HPDE6-E6E7 (cell line): Measurements from ENCODE around the gene TSPAN10.
"Not testable (repeated sequence)": the region's sequence is repeated elsewhere in the genome, so short reads cannot be mapped to it uniquely, and the experiment has no call there.

Source experiments
- DNase-seq: peaks from one replicate; pipeline ENCODE4 v3.0.0; 2011; ENCODE audit warnings: missing footprints; ENCODE audit errors: extremely low spot score

The TSPAN10 gene

DNA sequence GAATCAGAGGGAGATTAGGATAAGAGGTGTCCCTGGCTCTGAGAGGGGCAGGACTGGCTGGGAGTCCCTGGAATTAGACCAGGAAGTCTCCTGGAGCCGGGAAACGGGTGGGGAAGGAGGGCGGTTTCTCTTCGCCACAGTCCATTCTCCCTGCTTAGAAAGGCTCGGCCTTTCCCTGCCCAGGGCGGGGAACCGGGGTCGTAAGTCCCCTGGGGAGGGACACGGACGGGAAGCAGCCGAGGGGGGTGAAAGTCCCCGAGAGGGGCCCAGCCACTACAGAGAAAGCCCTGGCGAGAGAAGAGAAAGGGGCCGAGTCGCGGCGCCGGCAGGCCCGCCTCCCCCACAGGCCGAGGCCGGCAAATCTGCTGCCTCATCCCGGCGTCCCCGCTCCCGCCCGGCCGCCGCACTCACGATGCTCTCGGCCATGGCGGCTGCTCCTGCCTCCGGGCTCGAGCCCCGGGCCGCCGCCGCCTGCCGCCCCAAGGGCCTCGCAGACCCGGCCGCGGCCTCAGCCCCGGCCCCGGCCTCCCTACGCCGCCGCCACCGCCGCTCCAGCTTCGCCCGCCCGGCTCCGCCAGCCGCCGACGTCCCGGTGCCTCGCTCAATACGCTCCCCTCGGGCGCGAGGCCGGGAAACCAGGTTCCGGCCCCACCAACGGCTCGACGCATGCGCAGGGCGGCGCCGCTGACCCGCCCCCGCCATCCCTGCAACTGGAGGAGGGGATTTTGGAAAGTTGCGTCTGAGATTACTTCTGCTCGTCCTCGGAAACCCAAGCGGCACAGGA lies at the start of gene TSPAN10, which contains the start of gene NPLOC4:
Gene TSPAN10 (plus strand): TSS at position 692 of the 784 bp plus-strand sequence. CDS start 5,217 bp downstream, outside the sequence.
Gene NPLOC4 (minus strand): TSS at position 608 of the 784 bp plus-strand sequence. CDS start 182 bp downstream, at position 426.
- DNase-seq, result peak; percentile 92

DNA sequence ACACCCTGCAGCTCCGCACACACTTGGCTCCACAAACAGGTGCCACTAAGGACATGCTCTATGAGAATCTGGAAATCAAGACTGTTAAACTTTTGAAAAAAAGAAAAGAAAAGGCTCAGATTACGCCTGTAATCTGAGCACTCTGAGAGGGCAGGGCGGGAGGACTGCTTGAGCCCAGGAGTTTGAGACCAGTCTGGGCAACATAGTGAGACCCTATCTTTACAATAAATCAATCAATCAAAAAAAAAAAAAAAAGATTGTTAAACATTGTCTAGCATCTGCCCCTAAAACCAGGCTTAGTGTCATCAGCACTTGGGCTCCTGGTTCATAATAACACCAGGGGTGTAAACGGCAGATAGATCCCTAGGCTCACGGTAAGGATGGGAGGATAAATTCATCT lies 47.4 kb upstream of the TSPAN10 start:
- DNase-seq, result no peak

DNA sequence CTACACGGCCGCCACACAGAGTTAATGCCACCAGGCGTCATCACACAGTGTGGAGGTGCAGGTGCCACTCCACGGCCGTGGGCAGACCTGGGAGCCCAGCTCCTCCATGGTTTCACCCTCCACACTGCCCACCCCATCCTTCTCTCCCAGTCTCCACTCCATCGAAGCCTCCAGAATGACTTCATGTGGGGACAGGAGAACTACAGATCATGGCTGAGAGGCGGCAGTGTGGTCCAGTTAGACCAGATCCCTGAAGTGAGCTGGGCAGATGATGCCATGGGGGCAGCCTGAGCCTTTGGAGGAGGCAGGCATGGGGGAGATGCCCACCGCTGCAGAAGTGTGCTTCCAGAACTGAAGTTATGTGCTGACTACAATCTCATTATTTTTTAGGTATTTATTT lies 46.9 kb upstream of the TSPAN10 start:
- no peak for DNase-seq

DNA sequence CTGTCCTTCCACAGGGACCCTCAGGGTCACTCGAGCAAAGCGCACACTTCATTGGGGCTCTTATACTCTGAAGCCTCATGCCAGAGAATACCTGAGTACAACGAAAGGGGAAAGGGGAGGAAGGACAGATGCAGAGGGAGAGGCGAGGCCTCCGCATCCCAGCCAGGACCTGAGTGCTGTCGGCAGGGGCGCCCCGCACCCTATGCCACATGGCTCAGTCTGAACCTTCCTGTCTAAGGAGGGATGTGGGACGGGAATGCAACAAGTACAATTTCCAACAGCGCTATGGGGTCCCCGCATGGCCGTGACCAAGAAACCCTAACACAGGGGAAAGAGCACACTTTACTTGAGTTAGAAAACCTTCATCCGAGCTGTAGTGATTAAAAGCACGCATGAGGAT lies 45.0 kb upstream of the TSPAN10 start:
- no peak for DNase-seq

DNA sequence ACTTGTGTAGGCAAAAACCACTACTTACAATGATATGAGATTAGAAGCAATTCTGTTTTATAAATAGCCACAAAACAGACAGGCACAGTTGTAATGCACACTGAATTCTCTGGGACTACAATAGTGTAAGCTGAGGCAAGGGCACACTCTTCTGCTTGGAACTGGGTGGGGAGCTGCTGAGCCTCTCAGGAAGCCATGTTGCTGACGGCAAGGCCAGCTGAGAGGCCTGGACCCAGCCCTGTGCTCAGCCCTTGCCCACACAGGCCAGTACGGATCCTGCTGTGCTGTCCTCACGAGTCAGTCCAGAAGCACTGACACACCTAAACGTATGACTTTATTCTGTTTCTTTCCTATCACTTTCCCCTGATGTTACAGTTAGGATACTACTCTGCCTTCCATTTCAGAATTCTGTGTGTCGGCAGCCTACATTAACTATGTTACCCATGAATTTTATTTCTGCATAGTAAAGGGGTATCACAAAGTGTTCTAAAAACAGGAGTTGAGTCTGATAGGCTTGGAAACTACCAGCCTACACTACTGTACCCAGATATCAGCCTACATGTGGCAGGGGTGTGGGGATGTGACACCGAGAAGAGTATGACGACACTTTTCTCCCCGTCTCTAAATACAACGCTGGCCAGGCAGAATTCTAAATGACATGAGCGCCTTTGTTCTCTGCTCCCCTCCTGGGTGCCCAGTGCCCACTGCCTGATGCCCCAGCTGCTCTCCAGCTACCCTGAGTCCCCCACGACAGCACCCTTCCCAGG lies 43.7 kb upstream of the TSPAN10 start:
- DNase-seq, result no peak

DNA sequence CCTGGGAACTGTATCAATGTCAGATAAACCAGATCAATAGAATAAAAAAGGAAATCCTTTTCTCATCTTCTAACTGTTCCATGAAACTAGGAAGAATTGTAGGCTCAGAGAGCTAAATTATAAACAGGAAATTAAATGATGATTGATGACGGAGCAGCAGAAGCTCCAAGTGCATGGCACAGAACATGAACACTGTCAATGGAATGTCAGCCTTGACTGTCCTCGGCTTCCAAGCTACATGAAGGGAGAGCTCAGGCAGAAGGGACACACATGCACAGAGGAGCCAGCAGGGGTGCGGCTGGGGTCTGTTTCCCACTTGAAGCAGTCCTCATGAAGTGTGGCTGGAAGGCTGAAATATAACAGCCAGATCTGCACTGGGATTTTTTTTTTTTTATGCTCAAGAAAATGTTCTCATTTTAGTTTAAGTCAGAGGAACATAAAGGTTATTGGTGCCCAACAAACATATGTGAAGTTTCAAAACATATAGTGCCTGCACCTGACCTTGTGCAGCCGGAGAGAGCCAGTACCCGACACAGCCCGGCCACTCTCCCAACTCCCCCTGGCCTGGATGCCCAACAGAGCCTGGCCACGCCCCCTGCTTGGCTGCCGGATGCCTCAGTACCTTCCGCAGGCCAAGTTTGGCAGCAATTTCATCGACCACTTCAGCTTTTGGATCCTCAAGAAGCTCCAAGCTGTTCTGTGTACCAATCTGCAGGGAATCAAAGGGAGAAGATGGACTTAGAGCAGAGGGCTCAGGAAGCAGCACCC lies 37.1 kb upstream of the TSPAN10 start:
- DNase-seq, result no peak

DNA sequence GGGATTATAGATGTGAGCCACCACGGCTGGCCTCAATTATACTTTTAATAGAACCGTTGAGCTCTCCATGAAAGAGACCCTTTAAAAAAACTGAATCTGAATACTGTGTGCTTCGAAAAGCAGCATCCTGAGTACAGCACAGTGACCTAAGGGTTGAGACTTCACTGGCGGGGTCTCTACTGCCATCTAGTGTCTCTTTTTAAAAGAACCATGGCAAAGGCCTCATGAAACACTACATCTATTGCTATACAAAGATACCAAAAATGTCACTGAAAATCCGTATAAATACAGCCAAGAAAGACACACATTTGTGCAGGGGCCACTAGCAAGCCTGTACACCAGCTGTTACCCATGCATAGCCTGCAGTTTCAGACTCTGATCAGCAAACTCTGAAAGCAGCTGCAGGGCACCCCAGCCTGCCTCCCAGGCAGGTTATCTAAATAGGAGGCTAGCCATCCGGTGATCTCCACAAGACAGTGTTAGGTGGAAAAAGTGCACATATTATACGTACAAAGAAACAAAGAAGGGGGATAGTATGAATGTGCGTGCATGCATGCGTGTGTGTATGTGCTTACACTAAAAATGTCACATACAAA lies 35.4 kb upstream of the TSPAN10 start:
- DNase-seq, result peak; percentile 70

DNA sequence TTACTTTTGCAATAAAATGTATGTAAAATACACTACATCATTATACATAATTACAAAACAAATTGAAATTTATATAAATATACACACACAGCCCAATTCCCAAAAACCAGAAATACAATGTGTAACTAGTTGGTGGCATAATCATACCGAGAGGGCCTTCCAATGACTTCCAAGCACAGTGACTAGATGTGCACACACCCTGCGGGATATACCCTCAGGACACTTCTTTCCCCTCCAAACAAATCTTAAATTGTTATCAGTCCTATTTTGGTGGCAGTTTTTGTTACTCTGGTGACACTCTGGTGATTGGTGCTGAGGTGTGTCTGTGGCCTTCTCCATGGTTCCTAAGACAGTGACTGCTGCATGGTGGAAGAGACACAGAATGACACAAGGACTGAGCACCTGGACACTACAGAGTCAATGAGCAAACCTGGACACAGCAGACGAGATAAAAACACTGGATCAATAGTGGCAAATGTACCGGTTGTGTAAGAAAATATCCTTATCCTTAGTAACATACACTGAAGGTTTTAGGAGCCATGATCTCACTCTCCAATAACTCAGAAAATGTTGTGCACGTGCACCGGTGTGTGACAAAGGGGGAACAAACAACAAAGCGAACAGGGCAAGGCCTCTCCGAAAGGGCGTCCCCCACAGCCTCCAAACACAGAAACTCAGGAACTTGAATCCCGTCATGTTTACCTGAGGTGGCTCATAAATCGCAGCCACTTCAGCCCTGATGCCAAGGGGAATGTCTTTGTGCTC lies 33.0 kb upstream of the TSPAN10 start:
- no peak for DNase-seq

DNA sequence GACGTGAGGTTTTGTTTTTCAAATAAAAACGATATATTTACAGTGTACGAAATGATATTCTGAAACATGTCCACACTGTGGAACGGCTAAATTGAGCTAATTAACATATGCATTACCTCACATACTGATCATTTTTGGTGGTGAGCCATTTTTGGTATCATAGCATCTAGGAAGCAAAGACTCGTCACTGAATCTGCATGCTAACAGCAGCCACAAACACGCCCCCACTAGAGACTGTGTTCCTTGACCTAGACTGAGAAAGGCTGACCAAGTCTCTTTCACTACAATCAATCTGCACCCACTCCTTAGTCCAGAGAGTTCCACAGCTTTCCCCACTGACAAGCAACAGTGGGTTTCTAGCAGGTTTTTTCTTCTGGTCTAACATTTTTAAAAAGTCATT lies 29.6 kb upstream of the TSPAN10 start:
- no peak for DNase-seq

DNA sequence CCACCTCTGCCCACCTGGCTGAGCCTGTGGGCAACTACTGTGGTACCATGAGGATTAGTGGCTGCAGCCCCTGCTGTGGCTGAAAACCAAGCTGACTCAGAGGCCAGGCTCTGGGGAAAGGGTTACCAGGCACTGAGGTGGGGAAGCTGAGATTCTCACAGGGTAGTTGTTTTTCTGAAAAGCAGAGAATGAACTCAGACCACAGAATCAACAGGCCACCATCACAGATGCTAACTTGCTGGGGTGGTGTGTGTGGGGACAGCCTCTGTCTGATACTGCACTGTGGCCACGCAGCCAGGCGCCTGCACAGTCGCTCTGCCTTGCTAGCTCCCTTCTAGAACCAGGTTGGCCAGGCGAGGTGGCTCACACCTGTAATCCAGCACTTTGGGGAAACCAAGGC lies 28.9 kb upstream of the TSPAN10 start:
- DNase-seq, result no peak

DNA sequence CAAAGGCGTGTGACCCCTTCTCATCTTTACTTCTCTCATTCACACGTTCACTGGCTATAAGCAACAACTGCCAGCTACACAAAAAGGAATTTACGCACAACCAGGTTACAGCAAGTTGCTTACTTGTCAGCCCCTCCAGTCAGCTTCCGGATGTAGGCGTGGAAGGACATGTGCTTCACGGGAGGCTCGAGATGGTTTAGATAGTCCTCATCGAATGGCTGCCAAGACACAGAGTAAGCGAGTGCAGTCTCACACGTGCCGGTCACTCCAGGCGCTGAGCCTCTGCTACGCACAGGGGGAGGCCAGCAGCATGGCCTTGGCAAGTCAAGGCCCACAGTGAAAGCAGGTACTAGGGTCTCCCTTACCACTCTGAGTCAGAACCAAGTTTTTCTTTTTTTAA lies 28.4 kb upstream of the TSPAN10 start:
- DNase-seq, result no peak

DNA sequence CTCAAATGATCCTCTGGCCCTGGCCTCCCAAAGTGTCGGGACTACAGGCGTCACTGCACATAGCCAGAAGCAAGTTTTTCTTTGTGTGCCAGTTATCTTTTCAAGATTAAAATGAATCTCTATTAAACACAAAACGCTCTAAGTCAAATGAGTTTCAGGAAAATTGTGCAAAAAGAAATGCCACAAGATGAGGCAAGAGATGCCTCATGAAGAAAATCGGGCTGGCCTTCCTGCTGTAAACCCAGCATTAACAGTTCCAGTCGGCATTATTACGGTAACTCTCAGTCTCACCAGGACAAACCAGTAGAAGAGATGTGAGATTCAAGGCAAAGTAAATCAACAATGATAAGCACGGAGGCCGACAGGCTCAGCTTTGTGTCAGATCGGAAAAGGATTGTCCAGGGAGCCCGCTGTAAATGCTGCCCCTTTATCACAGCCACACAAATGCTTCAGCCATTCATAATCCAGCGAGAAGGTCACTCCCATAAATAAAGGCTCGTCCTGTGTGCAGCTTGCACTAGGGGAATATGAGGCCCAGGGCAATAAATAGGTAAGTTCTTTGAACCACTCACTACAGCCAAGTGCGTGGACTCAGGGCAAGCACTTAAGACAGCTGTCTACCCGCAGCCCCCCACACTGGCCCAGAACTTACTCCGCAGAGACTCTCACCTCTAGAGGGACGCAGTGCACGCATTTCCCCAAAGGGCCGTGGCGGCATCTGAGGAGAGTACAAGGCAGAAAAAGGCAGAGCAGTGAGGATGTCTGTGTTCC lies 27.3 kb upstream of the TSPAN10 start:
- no peak for DNase-seq

DNA sequence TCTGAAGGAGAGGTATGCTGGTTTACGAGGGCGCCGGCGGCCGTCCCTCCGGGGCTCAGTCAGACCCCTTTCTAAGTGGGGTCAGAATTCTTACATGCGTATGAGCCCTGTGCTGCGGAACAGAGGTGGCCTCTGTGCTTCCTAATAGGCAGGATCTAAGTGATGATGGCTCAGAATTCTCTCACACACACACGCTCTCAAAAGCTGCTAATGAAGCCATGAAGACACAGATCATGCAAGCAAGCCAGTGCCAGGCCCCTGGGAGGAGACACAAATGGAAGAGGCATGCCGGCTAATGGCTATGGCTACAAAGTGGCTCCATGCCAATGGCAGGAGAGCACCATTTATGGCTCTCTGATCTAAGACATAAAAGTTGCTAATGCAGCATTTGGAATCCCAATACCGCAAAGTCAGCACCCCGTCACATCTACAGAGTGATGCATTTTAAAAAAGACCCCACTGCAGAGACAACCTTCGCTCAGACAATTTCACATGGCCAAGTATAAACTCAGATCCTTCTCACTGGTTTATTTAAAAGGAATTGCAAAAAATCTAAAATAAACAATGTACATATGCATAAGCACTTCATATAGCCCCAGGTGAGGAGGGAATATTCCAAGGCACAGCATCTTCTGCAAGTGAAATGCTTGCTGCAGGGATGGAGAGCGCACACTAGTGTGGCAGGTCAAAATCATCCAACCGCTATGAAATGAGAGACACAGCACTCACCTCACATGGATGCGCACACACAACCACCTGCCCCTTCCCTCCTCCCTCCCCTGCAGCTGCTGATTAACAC lies 24.6 kb upstream of the TSPAN10 start:
- DNase-seq, result no peak

DNA sequence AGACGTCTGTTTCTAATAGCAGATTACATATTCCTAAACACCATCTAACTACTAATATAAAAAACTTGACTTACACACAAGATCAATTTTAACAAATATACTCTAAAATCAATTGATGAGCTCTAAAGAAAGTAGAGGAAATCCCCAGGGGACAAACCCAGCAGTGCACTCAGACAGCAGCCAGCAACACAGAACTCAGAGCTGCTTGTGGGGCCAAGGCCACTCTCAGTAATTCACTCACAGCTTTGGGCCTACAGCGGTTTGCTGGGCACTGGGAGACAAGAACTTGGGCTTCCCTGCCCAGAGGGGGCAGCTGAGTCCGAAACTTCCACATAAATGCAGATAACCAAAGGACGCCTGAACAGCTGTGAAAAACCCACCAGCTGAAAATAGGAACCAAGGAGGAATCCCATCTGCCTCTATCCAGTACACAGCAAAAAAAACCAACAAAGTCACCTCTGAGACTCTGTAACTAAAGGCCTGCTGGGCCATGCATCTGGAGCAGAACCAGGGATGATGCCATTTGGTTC lies 21.5 kb upstream of the TSPAN10 start:
- no peak for DNase-seq

DNA sequence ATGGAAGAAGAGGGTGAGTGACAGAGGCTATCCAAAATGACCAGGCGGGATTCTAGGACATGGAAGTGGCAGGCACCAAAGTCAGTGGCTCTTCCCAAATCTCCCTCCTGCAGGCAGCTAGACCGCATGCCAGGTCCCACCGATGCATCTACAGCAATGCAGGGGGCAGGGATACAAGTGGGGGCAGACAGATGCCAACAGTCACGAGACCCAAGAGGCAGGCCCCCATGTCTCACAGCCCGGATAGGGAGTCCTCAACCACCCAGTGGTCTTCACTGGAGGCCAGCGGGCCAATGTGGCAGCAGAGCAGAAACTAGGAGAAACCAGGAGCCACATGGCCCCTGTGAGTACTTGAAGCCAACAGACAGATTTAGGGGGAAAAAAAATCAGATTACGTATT lies 20.1 kb upstream of the TSPAN10 start:
- DNase-seq, result no peak

DNA sequence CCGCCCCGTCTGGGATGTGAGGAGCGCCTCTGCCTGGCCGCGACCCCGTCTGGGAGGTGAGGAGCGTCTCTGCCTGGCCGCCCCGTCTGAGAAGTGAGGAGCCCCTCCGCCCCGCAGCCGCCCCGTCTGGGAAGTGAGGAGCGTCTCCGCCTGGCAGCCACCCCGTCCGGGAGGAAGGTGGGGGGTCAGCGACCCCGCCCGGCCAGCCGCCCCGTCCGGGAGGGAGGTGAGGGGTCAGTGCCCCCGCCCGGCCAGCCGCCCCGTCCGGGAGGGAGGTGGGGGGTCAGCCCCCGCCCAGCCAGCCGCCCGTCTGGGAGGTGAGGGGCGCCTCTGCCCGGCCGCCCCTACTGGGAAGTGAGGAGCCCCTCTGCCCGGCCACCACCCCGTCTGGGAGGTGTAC lies 18.7 kb upstream of the TSPAN10 start:
- DNase-seq, result not testable (repeated sequence)

DNA sequence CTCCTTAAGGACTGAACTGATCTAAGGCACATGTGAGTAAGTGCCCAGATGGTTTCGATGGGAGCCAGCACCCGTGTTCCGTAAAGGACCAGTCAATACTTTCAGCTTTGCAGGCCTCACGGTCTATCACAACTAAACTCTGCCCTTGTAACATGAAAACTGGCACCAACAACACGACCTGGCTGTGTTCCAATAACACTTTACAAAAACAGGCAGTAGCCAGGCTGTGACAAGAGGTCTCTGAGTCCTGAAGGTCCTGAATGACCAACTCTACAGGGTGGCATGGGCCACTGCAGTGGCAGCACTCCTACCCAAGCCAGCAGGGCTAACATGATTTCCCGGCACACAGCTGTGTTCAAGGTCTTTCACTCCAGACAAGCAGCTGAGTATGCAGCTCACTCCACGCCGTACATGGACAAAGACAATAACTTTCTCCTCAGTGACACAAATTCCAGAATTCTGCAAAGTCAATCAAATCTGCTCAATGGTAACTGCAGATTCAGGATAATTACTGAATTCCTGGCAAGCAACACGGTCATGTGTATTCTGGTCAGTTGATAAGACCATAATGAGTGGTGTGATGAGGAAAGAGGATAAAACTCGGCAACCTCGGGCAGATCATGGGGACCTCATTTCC lies 15.4 kb upstream of the TSPAN10 start:
- DNase-seq, result no peak

DNA sequence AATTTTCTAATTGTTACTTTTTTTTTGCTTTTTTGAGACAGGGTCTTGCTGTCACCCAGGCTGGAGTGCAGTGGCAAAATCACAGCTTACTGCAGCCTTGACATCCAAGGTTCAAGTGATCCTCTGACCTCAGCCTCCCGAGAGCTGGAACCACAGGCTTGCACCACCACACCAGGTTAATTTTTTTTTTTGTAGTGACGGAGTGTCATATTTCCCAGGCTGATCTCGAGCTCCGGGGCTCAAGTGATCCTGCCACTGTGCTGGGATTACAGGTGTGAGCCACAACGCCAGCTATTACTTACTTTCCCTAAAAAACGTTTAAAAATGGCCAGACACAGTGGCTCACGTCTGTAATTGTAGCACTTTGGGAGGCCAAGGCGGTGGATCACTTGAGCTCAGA lies 6.7 kb upstream of the TSPAN10 start:
- no peak for DNase-seq

DNA sequence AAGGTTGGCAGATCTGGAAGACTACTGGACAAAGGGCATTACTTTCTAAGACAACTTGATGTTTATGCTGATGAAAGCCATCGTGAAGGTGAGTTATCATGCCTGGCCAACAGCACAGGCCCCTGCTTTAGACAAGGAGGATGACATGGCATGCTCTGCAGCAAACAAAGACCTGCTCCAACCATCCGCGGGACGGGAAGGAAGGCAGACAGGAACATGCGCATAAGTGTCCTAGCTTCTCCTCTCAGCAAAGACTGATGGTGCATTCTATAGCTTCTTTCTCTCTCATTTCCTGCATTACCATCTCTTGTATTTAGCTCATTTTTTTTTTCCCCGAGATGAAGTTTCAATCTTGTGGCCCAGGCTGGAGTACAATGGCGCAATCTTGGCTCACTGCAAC lies 5.5 kb upstream of the TSPAN10 start:
- no peak for DNase-seq
